Mucosa of stomach (tissue), 1 donor: ENCODE data around the gene DAPL1.

Experiments
- H3K27me3 ChIP-seq: one replicate; pipeline ENCODE4 v1.7.0; 2013; ENCODE audit warnings: mild to moderate bottlenecking, low read length; ENCODE audit not compliant: control insufficient read depth, insufficient read depth
- H3K36me3 ChIP-seq: one replicate; pipeline ENCODE4 v1.7.0; 2013; ENCODE audit warnings: low read length; ENCODE audit not compliant: control insufficient read depth, insufficient read depth
- H3K4me1 ChIP-seq: one replicate; pipeline ENCODE4 v1.7.0; 2013; ENCODE audit warnings: mild to moderate bottlenecking, low read length; ENCODE audit not compliant: control insufficient read depth, insufficient read depth
- H3K4me3 ChIP-seq: one replicate; pipeline ENCODE4 v1.7.0; 2013; ENCODE audit warnings: low read length
- H3K9ac ChIP-seq: one replicate; pipeline ENCODE4 v1.7.0; 2013; ENCODE audit warnings: mild to moderate bottlenecking, low read length, moderate library complexity
- H3K9me3 ChIP-seq: one replicate; pipeline ENCODE4 v1.7.0; 2013; ENCODE audit warnings: mild to moderate bottlenecking, low read length, moderate library complexity; ENCODE audit not compliant: control insufficient read depth
- donor health status: Pancreatic carcinoma.

DAPL1 gene

GRCh38 chr2:158761621-158762020 lies 33.5 kb upstream of the DAPL1 start:
- Histone ChIP-seq H3K9me3 (no peaks in the 10 kb centered on the region), H3K27me3 (no peaks in the 10 kb centered on the region), H3K36me3 (no peaks in the 10 kb centered on the region), H3K4me3 (no peak overlapping the region), H3K4me1 (no peaks in the 10 kb centered on the region), H3K9ac (no peak overlapping the region)

- H3K4me3 ChIP-seq, result no peak overlapping the region
- no peaks in the 10 kb centered on the region for H3K4me1 ChIP-seq
- H3K36me3 ChIP-seq, result no peaks in the 10 kb centered on the region
- H3K9me3 ChIP-seq, result no peaks in the 10 kb centered on the region
- H3K27me3 ChIP-seq, result no peaks in the 10 kb centered on the region
- no peak overlapping the region for H3K9ac ChIP-seq
Observed at GRCh38 chr2:158762336-158762735, 32.8 kb upstream of the DAPL1 start.

- H3K36me3 ChIP-seq, result no peaks in the 10 kb centered on the region
- H3K9ac ChIP-seq, result no peak overlapping the region
- H3K4me1 ChIP-seq, result no peaks in the 10 kb centered on the region
- no peaks in the 10 kb centered on the region for H3K9me3 ChIP-seq
- no peaks in the 10 kb centered on the region for H3K27me3 ChIP-seq
- H3K4me3 ChIP-seq, result no peak overlapping the region
Observed at GRCh38 chr2:158766524-158766923, 28.6 kb upstream of the DAPL1 start.

- H3K9me3 ChIP-seq, result no peaks in the 10 kb centered on the region
- no peaks in the 10 kb centered on the region for H3K27me3 ChIP-seq
- H3K36me3 ChIP-seq, result no peaks in the 10 kb centered on the region
- no peak overlapping the region for H3K4me3 ChIP-seq
- H3K4me1 ChIP-seq, result no peaks in the 10 kb centered on the region
- H3K9ac ChIP-seq, result no peak overlapping the region
Observed at GRCh38 chr2:158772306-158773078, 22.6 kb upstream of the DAPL1 start.

- Histone ChIP-seq H3K4me1 (no peaks in the 10 kb centered on the region), H3K27me3 (no peaks in the 10 kb centered on the region), H3K36me3 (no peaks in the 10 kb centered on the region), H3K9me3 (no peaks in the 10 kb centered on the region), H3K9ac (no peak overlapping the region), H3K4me3 (no peak overlapping the region)
Observed at GRCh38 chr2:158773121-158773520, 22.0 kb upstream of the DAPL1 start.

- no peak overlapping the region for H3K4me3 ChIP-seq
- H3K4me1 ChIP-seq, result no peaks in the 10 kb centered on the region
- H3K27me3 ChIP-seq, result no peaks in the 10 kb centered on the region
- H3K36me3 ChIP-seq, result no peaks in the 10 kb centered on the region
- no peaks in the 10 kb centered on the region for H3K9me3 ChIP-seq
- H3K9ac ChIP-seq, result no peak overlapping the region
Observed at GRCh38 chr2:158774681-158775080, 20.4 kb upstream of the DAPL1 start.

- Histone ChIP-seq H3K27me3 (no peaks in the 10 kb centered on the region), H3K36me3 (no peaks in the 10 kb centered on the region), H3K4me3 (no peak overlapping the region), H3K9me3 (no peaks in the 10 kb centered on the region), H3K9ac (no peak overlapping the region), H3K4me1 (no peaks in the 10 kb centered on the region)
Observed at GRCh38 chr2:158775273-158776027, 19.7 kb upstream of the DAPL1 start.

GRCh38 chr2:158776231-158776630 lies 18.9 kb upstream of the DAPL1 start:
- H3K27me3 ChIP-seq, result no peaks in the 10 kb centered on the region
- no peaks in the 10 kb centered on the region for H3K36me3 ChIP-seq
- H3K9me3 ChIP-seq, result no peaks in the 10 kb centered on the region
- no peak overlapping the region for H3K4me3 ChIP-seq
- no peak overlapping the region for H3K9ac ChIP-seq
- H3K4me1 ChIP-seq, result no peaks in the 10 kb centered on the region

GRCh38 chr2:158777077-158777476 lies 18.0 kb upstream of the DAPL1 start:
- H3K9ac ChIP-seq, result no peak overlapping the region
- H3K4me3 ChIP-seq, result no peak overlapping the region
- no peaks in the 10 kb centered on the region for H3K36me3 ChIP-seq
- no peaks in the 10 kb centered on the region for H3K9me3 ChIP-seq
- H3K27me3 ChIP-seq, result no peaks in the 10 kb centered on the region
- no peaks in the 10 kb centered on the region for H3K4me1 ChIP-seq

GRCh38 chr2:158778243-158778642 lies 16.9 kb upstream of the DAPL1 start:
- no peak overlapping the region for H3K9ac ChIP-seq
- no peaks in the 10 kb centered on the region for H3K9me3 ChIP-seq

GRCh38 chr2:158779621-158780020 lies 15.5 kb upstream of the DAPL1 start:
- H3K9me3 ChIP-seq, result no peaks in the 10 kb centered on the region
- no peak overlapping the region for H3K4me3 ChIP-seq
- H3K27me3 ChIP-seq, result no peaks in the 10 kb centered on the region
- no peaks in the 10 kb centered on the region for H3K36me3 ChIP-seq
- no peak overlapping the region for H3K9ac ChIP-seq
- H3K4me1 ChIP-seq, result no peaks in the 10 kb centered on the region

More at GRCh38 chr2:158778243-158778642, 16.9 kb upstream of the DAPL1 start:
- Histone ChIP-seq H3K36me3 (no peaks in the 10 kb centered on the region), H3K27me3 (no peaks in the 10 kb centered on the region), H3K4me3 (no peak overlapping the region), H3K4me1 (no peaks in the 10 kb centered on the region)

- Histone ChIP-seq H3K9me3 (no peaks in the 10 kb centered on the region), H3K27me3 (no peaks in the 10 kb centered on the region), H3K4me3 (no peak overlapping the region), H3K36me3 (no peaks in the 10 kb centered on the region), H3K9ac (no peak overlapping the region), H3K4me1 (no peaks in the 10 kb centered on the region)
Observed at GRCh38 chr2:158781353-158781961, 13.7 kb upstream of the DAPL1 start.
